Neural cell (in vitro differentiated cells): ENCODE data around the gene GLI2.

Experiments
- EP300 ChIP-seq: fragments of 450-650 bp; conservative IDR thresholded peaks from 2 replicates; pipeline ENCODE4 v1.6.1; 2014; ENCODE audit warnings: antibody characterized with exemption, mild to moderate bottlenecking, moderate library complexity; ENCODE audit not compliant: poor library complexity, severe bottlenecking
- EZH2 ChIP-seq: fragments of 200-600, 300-800 bp; shearing (Covaris generic), sonication (generic); IDR thresholded peaks from 2 replicates; pipeline ENCODE4 v1.6.1; 2014; ENCODE audit warnings: antibody characterized with exemption, low read length, borderline replicate concordance, mild to moderate bottlenecking; ENCODE audit not compliant: insufficient read depth, poor library complexity, severe bottlenecking
- MXI1 ChIP-seq: fragments of 450-650 bp; conservative IDR thresholded peaks from 2 replicates; pipeline ENCODE4 v1.6.1; 2014; ENCODE audit warnings: antibody characterized with exemption, mild to moderate bottlenecking; ENCODE audit not compliant: poor library complexity, severe bottlenecking
- POLR2AphosphoS5 ChIP-seq: IDR thresholded peaks from 2 replicates; pipeline ENCODE4 v1.6.1; 2012
- REST ChIP-seq: IDR thresholded peaks from 2 replicates; pipeline ENCODE4 v1.6.1; 2012; ENCODE audit warnings: borderline replicate concordance
- SMC3 ChIP-seq: fragments of 450-650 bp; conservative IDR thresholded peaks from 2 replicates; pipeline ENCODE4 v1.6.1; 2014; ENCODE audit warnings: antibody characterized with exemption, mild to moderate bottlenecking, moderate library complexity; ENCODE audit not compliant: poor library complexity
- TAF1 ChIP-seq: IDR thresholded peaks from 2 replicates; pipeline ENCODE4 v1.6.1; 2012; ENCODE audit warnings: low read depth
- TF ChIP-seq, protein P1 (sequence below): fragments of 450-650 bp; IDR thresholded peaks from 2 replicates; pipeline ENCODE4 v1.5.1; 2014; ENCODE audit warnings: antibody characterized with exemption, mild to moderate bottlenecking, moderate library complexity; ENCODE audit not compliant: poor library complexity, severe bottlenecking

GRCh38 chr2:120760446-120761135 is 24.9 kb downstream of the GLI2 start:
- TF ChIP-seq POLR2AphosphoS5 (no peak), MXI1 (no peak), EZH2 (no peak), EP300 (no peak), REST (no peak), TAF1 (no peak), SMC3 (no peak)
- TF ChIP-seq, protein P1, sequence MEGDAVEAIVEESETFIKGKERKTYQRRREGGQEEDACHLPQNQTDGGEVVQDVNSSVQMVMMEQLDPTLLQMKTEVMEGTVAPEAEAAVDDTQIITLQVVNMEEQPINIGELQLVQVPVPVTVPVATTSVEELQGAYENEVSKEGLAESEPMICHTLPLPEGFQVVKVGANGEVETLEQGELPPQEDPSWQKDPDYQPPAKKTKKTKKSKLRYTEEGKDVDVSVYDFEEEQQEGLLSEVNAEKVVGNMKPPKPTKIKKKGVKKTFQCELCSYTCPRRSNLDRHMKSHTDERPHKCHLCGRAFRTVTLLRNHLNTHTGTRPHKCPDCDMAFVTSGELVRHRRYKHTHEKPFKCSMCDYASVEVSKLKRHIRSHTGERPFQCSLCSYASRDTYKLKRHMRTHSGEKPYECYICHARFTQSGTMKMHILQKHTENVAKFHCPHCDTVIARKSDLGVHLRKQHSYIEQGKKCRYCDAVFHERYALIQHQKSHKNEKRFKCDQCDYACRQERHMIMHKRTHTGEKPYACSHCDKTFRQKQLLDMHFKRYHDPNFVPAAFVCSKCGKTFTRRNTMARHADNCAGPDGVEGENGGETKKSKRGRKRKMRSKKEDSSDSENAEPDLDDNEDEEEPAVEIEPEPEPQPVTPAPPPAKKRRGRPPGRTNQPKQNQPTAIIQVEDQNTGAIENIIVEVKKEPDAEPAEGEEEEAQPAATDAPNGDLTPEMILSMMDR: no peak
